Spleen (tissue), 7 donors: ENCODE data around the gene PGAP3.
"Not testable (repeated sequence)": the region's sequence is repeated elsewhere in the genome, so short reads cannot be mapped to it uniquely, and the experiment has no call there.

Experiments used
- POLR2A ChIP-seq, 3 donors: fragments of 450-650 bp; IDR thresholded peaks; one replicate each; pipeline ENCODE4 v1.5.1; 2017; ENCODE audit warnings: antibody characterized with exemption in 3 of 3, mild to moderate bottlenecking in 1 of 3
- POLR2AphosphoS5 ChIP-seq, 3 donors: sonication (generic); formaldehyde crosslinking; IDR thresholded peaks; one replicate each; pipeline ENCODE4 v1.5.1; 2017; ENCODE audit warnings: antibody characterized with exemption in 3 of 3
- TF ChIP-seq, protein P1 (sequence below), 11 experiments: fragments of 200-600 bp in 7 of 11; fragments of 450-650 bp in 4 of 11; sonication (generic) in 4 of 11; IDR thresholded peaks in 8 of 11; conservative IDR thresholded peaks in 3 of 11; 1 replicate in 7 of 11; 2 replicates in 4 of 11; pipeline versions ENCODE4 v1.4.0 to v1.8.0; 2016 to 2021; ENCODE audit warnings: antibody characterized with exemption in 11 of 11, inconsistent platforms in 4 of 11, mild to moderate bottlenecking in 1 of 11
- donor health status: DM: no; HTN: no; CAD: no; lungs with moderate emphysema.
- donor health status: DM: no; HTN: no; CAD: no.
- donor health status: DM: no; HTN: no; CAD: no.

DNA sequence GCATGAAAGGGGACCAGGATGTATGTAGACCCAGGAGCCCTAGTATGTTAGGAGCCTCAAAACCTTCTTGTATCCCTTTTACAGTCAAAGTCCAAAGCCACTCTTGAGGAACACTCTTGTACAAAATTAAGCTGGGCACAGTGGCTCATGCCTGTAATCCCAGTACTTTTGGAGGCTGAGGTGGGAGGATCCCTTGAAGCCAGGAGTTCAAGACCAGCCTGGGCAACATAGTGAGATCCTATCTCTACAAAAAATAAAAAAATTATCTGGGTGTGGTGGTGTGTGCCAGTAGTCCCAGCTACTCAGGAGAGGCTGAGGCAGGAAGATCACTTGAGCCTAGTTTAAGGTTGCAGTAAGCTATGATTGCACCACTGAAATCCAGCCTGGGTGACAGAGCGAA is 38.1 kb upstream of the PGAP3 start:
- TF ChIP-seq, protein P1, sequence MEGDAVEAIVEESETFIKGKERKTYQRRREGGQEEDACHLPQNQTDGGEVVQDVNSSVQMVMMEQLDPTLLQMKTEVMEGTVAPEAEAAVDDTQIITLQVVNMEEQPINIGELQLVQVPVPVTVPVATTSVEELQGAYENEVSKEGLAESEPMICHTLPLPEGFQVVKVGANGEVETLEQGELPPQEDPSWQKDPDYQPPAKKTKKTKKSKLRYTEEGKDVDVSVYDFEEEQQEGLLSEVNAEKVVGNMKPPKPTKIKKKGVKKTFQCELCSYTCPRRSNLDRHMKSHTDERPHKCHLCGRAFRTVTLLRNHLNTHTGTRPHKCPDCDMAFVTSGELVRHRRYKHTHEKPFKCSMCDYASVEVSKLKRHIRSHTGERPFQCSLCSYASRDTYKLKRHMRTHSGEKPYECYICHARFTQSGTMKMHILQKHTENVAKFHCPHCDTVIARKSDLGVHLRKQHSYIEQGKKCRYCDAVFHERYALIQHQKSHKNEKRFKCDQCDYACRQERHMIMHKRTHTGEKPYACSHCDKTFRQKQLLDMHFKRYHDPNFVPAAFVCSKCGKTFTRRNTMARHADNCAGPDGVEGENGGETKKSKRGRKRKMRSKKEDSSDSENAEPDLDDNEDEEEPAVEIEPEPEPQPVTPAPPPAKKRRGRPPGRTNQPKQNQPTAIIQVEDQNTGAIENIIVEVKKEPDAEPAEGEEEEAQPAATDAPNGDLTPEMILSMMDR (IDR thresholded peaks at IDR 0.05 in 8 of 11, conservative IDR thresholded peaks at IDR 0.05 in 3 of 11) = not testable (repeated sequence)
- TF ChIP-seq POLR2A, POLR2AphosphoS5 (IDR thresholded peaks at IDR 0.05): not testable (repeated sequence)
